Naive thymus-derived CD4-positive, alpha-beta T cell (primary cell): Measurements from ENCODE around the gene PRPF8. TPM values are rescaled to one million over a fixed set of nuclear protein-coding genes. Genes with fewer than 3 reads are reported as not detected.
A peak's percentile ranks its signal among the peaks of the same experiment; 100 is the strongest.

ENCODE experiments used
- ATAC-seq: fragments of 150-1000 bp; cut with Tn5 transposase; 2 replicates; pipeline ENCODE4 v1.10.0; 2021; ENCODE audit warnings: mild to moderate bottlenecking, moderate library complexity
- CTCF ChIA-PET: fragments of 350-600 bp; sonication (Branson Sonifier 250); formaldehyde crosslinking; loops from one replicate; lab custom pipeline; 2021; ENCODE audit warnings: antibody characterized with exemption; lab: Charles Lee
- POLR2A ChIA-PET: fragments of 350-600 bp; sonication (Branson Sonifier 250); formaldehyde crosslinking; loops from one replicate; lab custom pipeline; 2021; ENCODE audit warnings: antibody characterized with exemption, inconsistent platforms; lab: Charles Lee
- DNase-seq, 9 donors: peaks; one replicate each; pipeline versions ENCODE4 v3.0.0 to v3.0.0-alpha.2; 2020 to 2022; ENCODE audit warnings: mixed read lengths in 1 of 9
- H3K27ac ChIP-seq: one replicate; pipeline ENCODE4 v1.7.0; 2013; ENCODE audit warnings: mild to moderate bottlenecking, low read depth, low read length, moderate library complexity
- H3K27me3 ChIP-seq, 2 donors: one replicate each; pipeline ENCODE4 v1.7.0; 2013; ENCODE audit warnings: low read length in 2 of 2, mild to moderate bottlenecking in 2 of 2, moderate library complexity in 2 of 2; ENCODE audit not compliant: control insufficient read depth in 2 of 2, insufficient read depth in 2 of 2
- H3K36me3 ChIP-seq, 3 experiments: 1 replicate in 2 of 3; 2 replicates in 1 of 3; pipeline ENCODE4 v1.7.0; 2013; ENCODE audit warnings: low read length in 3 of 3, mild to moderate bottlenecking in 3 of 3, moderate library complexity in 1 of 3; ENCODE audit not compliant: insufficient read depth in 3 of 3, control insufficient read depth in 2 of 3
- H3K4me1 ChIP-seq, 2 donors: one replicate each; pipeline ENCODE4 v1.7.0; 2013; ENCODE audit warnings: low read length in 2 of 2, mild to moderate bottlenecking in 2 of 2, moderate library complexity in 1 of 2; ENCODE audit not compliant: control insufficient read depth in 2 of 2, insufficient read depth in 2 of 2
- H3K4me3 ChIP-seq: 2 replicates; pipeline ENCODE4 v1.7.0; 2013; ENCODE audit warnings: mild to moderate bottlenecking, low read length
- H3K9me3 ChIP-seq, 3 experiments: 1 replicate in 2 of 3; 2 replicates in 1 of 3; pipeline ENCODE4 v1.7.0; 2013; ENCODE audit warnings: low read length in 3 of 3; ENCODE audit not compliant: control insufficient read depth in 2 of 3
- H3K27ac Mint-ChIP-seq, 9 donors: one replicate each; pipeline ENCODE4 v1.8.0; 2020 to 2022; ENCODE audit warnings: mixed read lengths in 9 of 9, mild to moderate bottlenecking in 8 of 9, moderate library complexity in 5 of 9, inconsistent platforms in 2 of 9
- H3K27me3 Mint-ChIP-seq, 5 donors: one replicate each; pipeline ENCODE4 v1.8.0; 2021 to 2022; ENCODE audit warnings: mixed read lengths in 5 of 5, mild to moderate bottlenecking in 1 of 5
- H3K36me3 Mint-ChIP-seq, 5 donors: one replicate each; pipeline ENCODE4 v1.8.0; 2020 to 2022; ENCODE audit warnings: mixed read lengths in 5 of 5, mild to moderate bottlenecking in 3 of 5, inconsistent platforms in 1 of 5
- H3K4me1 Mint-ChIP-seq, 7 donors: one replicate each; pipeline ENCODE4 v1.8.0; 2020 to 2022; ENCODE audit warnings: mixed read lengths in 7 of 7, mild to moderate bottlenecking in 3 of 7, inconsistent platforms in 1 of 7
- H3K4me3 Mint-ChIP-seq, 10 donors: one replicate each; pipeline ENCODE4 v1.8.0; 2020 to 2022; ENCODE audit warnings: mild to moderate bottlenecking in 10 of 10, mixed read lengths in 10 of 10, moderate library complexity in 6 of 10, inconsistent platforms in 2 of 10
- H3K9me3 Mint-ChIP-seq, 11 donors: one replicate each; pipeline ENCODE4 v1.8.0; 2020 to 2022; ENCODE audit warnings: mixed read lengths in 11 of 11, mild to moderate bottlenecking in 4 of 11, inconsistent platforms in 1 of 11, moderate library complexity in 1 of 11
- intact Hi-C, 2 donors: fragments of 100-400 bp; cut with micrococcal nuclease; formaldehyde crosslinking; loops; one replicate each; pipeline ENCODE4 v1.15.1; 2023
- polyA plus RNA-seq, 2 donors: library from polyadenylated mRNA; unstranded; fragments of 300-500 nt; fragmentation: Illumina TruSeq; gene quantifications; one replicate each; pipeline ENCODE4 v1.2.3, GENCODE V29; 2021
- total RNA-seq, 6 experiments: library from RNA in 5 of 6; stranded (reverse) in 5 of 6; gene quantifications; 1 replicate in 5 of 6; 2 replicates in 1 of 6; pipeline ENCODE4 v1.2.3 and lab custom pipeline; 2021 to 2026

Gene PRPF8
- total and polyA plus RNA-seq, 7 experiments from 2014 or later: 167 to 554 (median 436) TPM

GRCh38 chr17:1625581-1625980 lies 59.1 kb downstream of the PRPF8 start:
- intact Hi-C loops: no loop called here
- ChIA-PET CTCF (interaction anchor here (0.9 kb wide), 1 partner anchor 92 kb away, joined by 3 read pairs; no protein-coding TSS in a partner anchor), POLR2A (no interaction called here)
- H3K27ac Mint-ChIP-seq: peak overlapping the region in 2 of 9 donors; percentile 26 to 72
- no peaks in the 10 kb centered on the region for H3K36me3 Mint-ChIP-seq
- Histone ChIP-seq H3K27ac (no peak overlapping the region), H3K4me3 (no peak overlapping the region), H3K4me1 (peaks cover 5 to 20% of the 10 kb centered on the region in 2 donors), H3K9me3 (no peaks in the 10 kb centered on the region), H3K36me3 (no peaks in the 10 kb centered on the region), H3K27me3 (no peaks in the 10 kb centered on the region)
- no peak for ATAC-seq
- peak overlapping the region in 2 of 10 donors; percentile 8 to 72 for H3K4me3 Mint-ChIP-seq
- H3K4me1 Mint-ChIP-seq: peaks cover 17 to 26% (median 22%) of the 10 kb centered on the region in 7 donors
- no peak for DNase-seq
- H3K9me3 Mint-ChIP-seq: peaks cover 0 to 2% (median 0%) of the 10 kb centered on the region in 11 donors
- H3K27me3 Mint-ChIP-seq: peaks cover 0 to 45% (median 0%) of the 10 kb centered on the region in 5 donors

- POLR2A ChIA-PET: no interaction called here
- peaks cover 5 to 18% of the 10 kb centered on the region in 2 donors for H3K4me1 ChIP-seq
- H3K9me3 Mint-ChIP-seq: no peaks in the 10 kb centered on the region
- CTCF ChIA-PET: interaction anchor here (0.7 kb wide), 1 partner anchor 62 kb away, joined by 3 read pairs; no protein-coding TSS in a partner anchor
- H3K27ac ChIP-seq: no peak overlapping the region
- peaks cover 0 to 40% (median 0%) of the 10 kb centered on the region in 5 donors for H3K27me3 Mint-ChIP-seq
- H3K36me3 ChIP-seq: no peaks in the 10 kb centered on the region
- no peak for DNase-seq
- no peaks in the 10 kb centered on the region for H3K9me3 ChIP-seq
- H3K4me3 Mint-ChIP-seq: no peak overlapping the region
- no peak overlapping the region for H3K4me3 ChIP-seq
- peaks cover 13 to 24% (median 19%) of the 10 kb centered on the region in 7 donors for H3K4me1 Mint-ChIP-seq
- no peak for ATAC-seq
- H3K27ac Mint-ChIP-seq: no peak overlapping the region
- H3K27me3 ChIP-seq: no peaks in the 10 kb centered on the region
- intact Hi-C loops: no loop called here
- H3K36me3 Mint-ChIP-seq: no peaks in the 10 kb centered on the region
Observed at GRCh38 chr17:1625053-1625452, 59.6 kb downstream of the PRPF8 start.

GRCh38 chr17:1624650-1625049 lies 60.0 kb downstream of the PRPF8 start:
- no peaks in the 10 kb centered on the region for H3K36me3 Mint-ChIP-seq
- intact Hi-C loops: no loop called here
- CTCF ChIA-PET: interaction anchor here (0.7 kb wide), 1 partner anchor 61 kb away, joined by 3 read pairs; no protein-coding TSS in a partner anchor
- H3K27ac Mint-ChIP-seq: no peak overlapping the region
- Histone ChIP-seq H3K36me3 (no peaks in the 10 kb centered on the region), H3K4me1 (peaks cover 3 to 14% of the 10 kb centered on the region in 2 donors), H3K9me3 (no peaks in the 10 kb centered on the region), H3K4me3 (no peak overlapping the region), H3K27ac (no peak overlapping the region), H3K27me3 (no peaks in the 10 kb centered on the region)
- peaks cover 12 to 21% (median 17%) of the 10 kb centered on the region in 7 donors for H3K4me1 Mint-ChIP-seq
- ATAC-seq (no peak), DNase-seq (no peak)
- no peaks in the 10 kb centered on the region for H3K9me3 Mint-ChIP-seq
- no peak overlapping the region for H3K4me3 Mint-ChIP-seq
- POLR2A ChIA-PET: no interaction called here
- peaks cover 0 to 36% (median 0%) of the 10 kb centered on the region in 5 donors for H3K27me3 Mint-ChIP-seq

- ChIA-PET CTCF (no interaction called here), POLR2A (no interaction called here)
- ATAC-seq: no peak
- H3K9me3 Mint-ChIP-seq: no peaks in the 10 kb centered on the region
- no peaks in the 10 kb centered on the region for H3K36me3 ChIP-seq
- H3K4me1 Mint-ChIP-seq: peaks cover 12 to 18% (median 13%) of the 10 kb centered on the region in 7 donors
- no peak overlapping the region for H3K27ac Mint-ChIP-seq
- no peak overlapping the region for H3K4me3 Mint-ChIP-seq
- no peak overlapping the region for H3K4me3 ChIP-seq
- no peak for DNase-seq
- H3K27me3 ChIP-seq: no peaks in the 10 kb centered on the region
- H3K36me3 Mint-ChIP-seq: no peaks in the 10 kb centered on the region
- H3K27me3 Mint-ChIP-seq: peaks cover 0 to 32% (median 0%) of the 10 kb centered on the region in 5 donors
- intact Hi-C loops: no loop called here
- peaks cover 0 to 9% of the 10 kb centered on the region in 2 donors for H3K4me1 ChIP-seq
- no peaks in the 10 kb centered on the region for H3K9me3 ChIP-seq
- no peak overlapping the region for H3K27ac ChIP-seq
Observed at GRCh38 chr17:1623057-1623630, 61.5 kb downstream of the PRPF8 start.

GRCh38 chr17:1621273-1621954 lies 63.3 kb downstream of the PRPF8 start:
- no peaks in the 10 kb centered on the region for H3K9me3 ChIP-seq
- H3K27ac Mint-ChIP-seq: no peak overlapping the region
- no peak for DNase-seq
- H3K4me1 Mint-ChIP-seq: peaks cover 4 to 8% (median 7%) of the 10 kb centered on the region in 7 donors
- H3K9me3 Mint-ChIP-seq: no peaks in the 10 kb centered on the region
- ChIA-PET POLR2A (interaction anchor here (1.0 kb wide), 1 partner anchor 14 kb away, joined by 3 read pairs; no protein-coding TSS in a partner anchor), CTCF (no interaction called here)
- H3K36me3 ChIP-seq: no peaks in the 10 kb centered on the region
- H3K27me3 ChIP-seq: no peaks in the 10 kb centered on the region
- H3K4me3 Mint-ChIP-seq: no peak overlapping the region
- no peaks in the 10 kb centered on the region for H3K36me3 Mint-ChIP-seq
- no peak overlapping the region for H3K4me3 ChIP-seq
- H3K27me3 Mint-ChIP-seq: peaks cover 0 to 19% (median 0%) of the 10 kb centered on the region in 5 donors
- H3K4me1 ChIP-seq: no peaks in the 10 kb centered on the region
- H3K27ac ChIP-seq: no peak overlapping the region
- intact Hi-C loops: no loop called here
- ATAC-seq: no peak

- no peak overlapping the region for H3K4me3 ChIP-seq
- no peak overlapping the region for H3K27ac ChIP-seq
- peaks cover 0 to 4% (median 1%) of the 10 kb centered on the region in 7 donors for H3K4me1 Mint-ChIP-seq
- CTCF ChIA-PET: no interaction called here
- H3K4me1 ChIP-seq: no peaks in the 10 kb centered on the region
- ATAC-seq (no peak), DNase-seq (no peak)
- H3K27me3 Mint-ChIP-seq: peaks cover 0 to 9% (median 0%) of the 10 kb centered on the region in 5 donors
- no peak overlapping the region for H3K4me3 Mint-ChIP-seq
- intact Hi-C loops: no loop called here
- no peaks in the 10 kb centered on the region for H3K36me3 Mint-ChIP-seq
- no peak overlapping the region for H3K27ac Mint-ChIP-seq
- H3K27me3 ChIP-seq: no peaks in the 10 kb centered on the region
- H3K9me3 Mint-ChIP-seq: no peaks in the 10 kb centered on the region
- no peaks in the 10 kb centered on the region for H3K36me3 ChIP-seq
- H3K9me3 ChIP-seq: no peaks in the 10 kb centered on the region
- POLR2A ChIA-PET: no interaction called here
Observed at GRCh38 chr17:1620486-1620885, 64.2 kb downstream of the PRPF8 start.
